HG03159 (cell line): ENCODE data around the gene GRB7.
"Not testable (repeated sequence)": the region's sequence is repeated elsewhere in the genome, so short reads cannot be mapped to it uniquely, and the experiment has no call there.

Experiments used
- ATAC-seq: cut with Tn5 transposase; IDR thresholded peaks from one replicate; pipeline ENCODE4 v1.9.1; 2021; ENCODE audit warnings: mild to moderate bottlenecking, moderate library complexity; ENCODE audit not compliant: unreplicated experiment

GRB7 gene

DNA sequence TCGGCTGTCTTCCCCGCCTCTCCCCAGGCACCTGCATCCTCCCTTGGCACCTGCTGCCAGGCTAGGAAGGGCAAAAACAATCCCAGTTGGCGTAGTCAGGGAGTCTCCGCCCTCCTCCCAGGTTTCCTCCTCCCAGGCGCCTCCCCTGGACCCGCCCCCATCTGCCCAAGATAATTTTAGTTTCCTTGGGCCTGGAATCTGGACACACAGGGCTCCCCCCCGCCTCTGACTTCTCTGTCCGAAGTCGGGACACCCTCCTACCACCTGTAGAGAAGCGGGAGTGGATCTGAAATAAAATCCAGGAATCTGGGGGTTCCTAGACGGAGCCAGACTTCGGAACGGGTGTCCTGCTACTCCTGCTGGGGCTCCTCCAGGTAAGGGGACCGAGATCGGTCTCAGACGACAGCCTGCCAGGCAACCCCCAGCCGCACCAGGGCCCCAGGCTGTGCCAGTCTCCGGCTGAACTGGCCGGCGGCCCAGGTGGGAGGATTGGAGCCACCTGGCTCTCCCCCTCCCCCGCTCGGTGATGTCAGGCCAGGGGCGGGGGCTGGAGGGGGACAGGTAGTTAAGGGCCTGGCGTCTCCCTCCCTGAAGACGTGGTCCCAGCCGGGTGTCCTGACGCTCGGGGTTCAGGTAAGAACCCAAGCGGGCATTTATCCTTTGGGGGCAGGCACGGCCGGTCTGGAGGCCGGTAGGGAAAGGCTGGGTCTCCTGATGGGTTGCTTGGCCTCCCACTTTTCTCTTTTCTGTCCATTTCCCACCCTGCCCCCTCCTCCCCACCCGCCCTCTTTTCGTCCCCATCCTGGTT lies at the start of gene GRB7:
Gene GRB7 (plus strand): TSS at position 179 of the 808 bp plus-strand sequence. CDS start 4,364 bp downstream, outside the sequence.
- ATAC-seq = no peak

DNA sequence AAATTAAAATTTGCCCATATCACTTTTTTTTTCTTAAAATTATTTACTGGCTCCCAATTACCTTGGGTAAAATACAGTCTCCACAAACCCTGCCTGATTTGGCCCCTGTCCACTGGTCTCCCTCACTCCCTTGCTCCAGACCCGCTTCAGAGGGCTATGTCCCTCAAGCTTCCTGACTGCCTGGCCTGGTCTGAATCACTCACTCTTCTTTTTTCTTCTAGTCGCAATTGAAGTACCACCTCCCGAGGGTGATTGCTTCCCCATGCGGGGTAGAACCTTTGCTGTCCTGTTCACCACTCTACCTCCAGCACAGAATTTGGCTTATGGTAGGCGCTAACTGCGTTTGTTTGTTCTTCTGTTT lies 49.3 kb upstream of the GRB7 start:
- no peak for ATAC-seq

DNA sequence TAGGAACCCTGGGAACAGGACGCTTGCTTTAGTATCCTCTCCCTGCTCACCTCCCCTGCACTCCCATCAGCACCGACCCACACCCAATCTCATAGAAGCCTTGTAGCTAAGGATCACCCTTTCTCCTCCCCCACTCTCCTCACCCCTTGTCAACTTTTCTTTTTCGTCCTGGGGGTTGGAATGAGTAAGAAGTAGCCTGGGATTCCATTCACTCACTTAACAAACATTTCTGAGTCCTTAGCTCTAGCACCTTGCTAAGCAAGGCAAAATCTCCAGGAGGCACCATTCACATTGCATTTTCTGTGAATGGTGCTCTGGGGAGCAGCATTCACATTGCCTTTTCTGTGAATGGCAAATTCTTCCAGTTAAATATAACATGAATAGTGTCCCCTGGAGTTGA lies 48.8 kb upstream of the GRB7 start:
- ATAC-seq = no peak

DNA sequence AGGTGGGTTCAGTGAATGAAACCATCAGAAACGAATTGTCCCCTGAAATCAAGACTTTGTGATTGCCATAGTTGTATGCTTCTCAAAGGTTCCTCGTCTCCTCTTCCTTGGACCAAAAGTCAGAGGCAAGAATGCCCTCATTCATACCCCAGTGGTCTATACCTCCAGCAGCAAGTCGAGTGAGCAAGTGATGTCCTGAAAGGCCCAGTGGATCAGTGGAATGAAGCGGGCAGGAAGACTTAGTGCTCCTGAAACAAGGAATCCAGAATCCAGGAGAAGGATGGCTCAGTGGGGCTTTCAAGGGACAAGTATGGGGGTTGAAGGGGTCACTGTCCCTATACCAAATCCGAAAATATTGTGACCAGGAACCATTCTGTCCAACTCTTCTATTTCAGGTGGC lies 43.1 kb upstream of the GRB7 start:
- no peak for ATAC-seq

DNA sequence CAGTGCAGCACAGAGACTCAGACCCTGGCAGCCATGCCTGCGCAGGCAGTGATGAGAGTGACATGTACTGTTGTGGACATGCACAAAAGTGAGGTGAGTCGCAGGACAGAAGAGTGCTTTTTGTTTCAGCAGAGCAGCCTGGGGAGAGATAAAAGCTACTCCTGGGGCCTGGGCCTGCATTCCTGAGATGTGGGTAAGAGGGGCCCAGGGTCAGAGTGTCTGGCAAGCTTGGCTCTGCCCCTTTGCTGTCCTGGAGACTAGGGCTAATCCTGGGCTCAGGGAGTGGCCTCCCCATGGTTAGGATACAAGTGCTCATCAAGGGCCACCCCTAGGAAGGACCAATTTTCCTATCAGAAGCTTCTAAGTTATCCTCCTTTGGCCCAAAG lies 42.7 kb upstream of the GRB7 start:
- ATAC-seq = no peak

DNA sequence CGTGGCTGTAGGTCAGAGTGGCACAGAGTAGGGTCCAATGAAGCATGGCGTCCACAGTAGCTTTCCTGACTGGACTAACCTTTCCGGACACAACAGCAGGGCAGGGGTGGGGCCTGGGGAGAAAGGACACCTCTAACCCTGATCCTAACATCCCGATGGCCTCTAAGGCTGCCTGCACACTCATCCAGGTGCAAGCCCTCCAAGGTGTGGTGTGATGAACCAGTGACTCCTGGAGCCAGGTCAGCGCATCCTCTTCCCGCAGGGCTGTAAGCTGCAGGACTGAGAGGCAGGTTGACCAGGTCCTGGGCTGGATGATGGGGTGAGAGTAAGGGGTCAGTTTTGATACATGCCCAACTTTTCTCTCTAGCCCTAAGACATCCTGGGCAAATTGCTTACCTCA lies 41.0 kb upstream of the GRB7 start:
- ATAC-seq = no peak

DNA sequence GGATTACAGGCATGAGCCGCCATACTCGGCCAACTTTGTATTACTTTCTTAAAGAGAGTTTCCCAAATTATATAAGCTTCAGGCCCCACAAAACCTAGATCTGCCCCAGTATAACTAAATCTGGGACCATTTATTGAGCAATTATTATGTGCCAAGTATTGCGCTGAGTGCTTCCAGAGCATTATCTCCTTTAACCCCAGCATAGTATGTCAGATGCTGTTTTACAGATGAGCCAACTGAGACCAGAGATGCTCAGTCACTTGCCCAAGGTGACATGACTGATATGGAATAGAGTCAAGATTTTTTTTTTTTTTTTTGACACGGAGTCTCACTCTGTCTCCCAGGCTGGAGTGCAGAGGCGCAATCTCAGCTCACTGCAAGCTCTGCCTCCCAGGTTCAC lies 39.8 kb upstream of the GRB7 start:
- no peak for ATAC-seq

DNA sequence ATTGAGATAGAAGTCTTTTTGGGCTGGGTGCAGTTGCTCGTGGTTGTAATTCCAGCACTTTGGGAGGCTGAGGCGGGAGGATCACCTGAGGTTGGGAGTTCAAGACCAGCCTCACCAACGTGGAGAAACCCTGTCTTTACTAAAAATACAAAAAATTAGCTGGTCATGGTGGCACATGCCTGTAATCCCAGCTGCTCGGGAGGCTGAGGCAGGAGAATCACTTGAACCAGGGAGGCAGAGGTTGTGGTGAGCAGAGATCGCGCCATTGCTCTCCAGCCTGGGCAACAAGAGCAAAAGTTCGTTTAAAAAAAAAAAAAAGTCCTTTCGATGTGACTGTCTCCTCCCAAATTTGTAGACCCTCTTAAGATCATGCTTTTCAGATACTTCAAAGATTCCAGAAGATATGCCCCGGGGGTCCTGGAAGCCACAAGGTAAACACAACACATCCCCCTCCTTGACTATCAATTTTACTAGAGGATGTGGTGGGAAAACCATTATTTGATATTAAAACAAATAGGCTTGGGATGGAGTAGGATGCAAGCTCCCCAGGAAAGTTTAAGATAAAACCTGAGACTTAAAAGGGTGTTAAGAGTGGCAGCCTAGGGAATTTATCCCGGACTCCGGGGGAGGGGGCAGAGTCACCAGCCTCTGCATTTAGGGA lies 38.5 kb upstream of the GRB7 start:
- not testable (repeated sequence) for ATAC-seq

DNA sequence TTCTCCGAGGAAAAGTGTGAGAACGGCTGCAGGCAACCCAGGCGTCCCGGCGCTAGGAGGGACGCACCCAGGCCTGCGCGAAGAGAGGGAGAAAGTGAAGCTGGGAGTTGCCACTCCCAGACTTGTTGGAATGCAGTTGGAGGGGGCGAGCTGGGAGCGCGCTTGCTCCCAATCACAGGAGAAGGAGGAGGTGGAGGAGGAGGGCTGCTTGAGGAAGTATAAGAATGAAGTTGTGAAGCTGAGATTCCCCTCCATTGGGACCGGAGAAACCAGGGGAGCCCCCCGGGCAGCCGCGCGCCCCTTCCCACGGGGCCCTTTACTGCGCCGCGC lies 38.0 kb upstream of the GRB7 start, which contains the start of gene ERBB2:
Gene ERBB2 (plus strand): TSS at position 247 of the 330 bp plus-strand sequence. CDS start 175 bp downstream, outside the sequence.
- no peak for ATAC-seq

DNA sequence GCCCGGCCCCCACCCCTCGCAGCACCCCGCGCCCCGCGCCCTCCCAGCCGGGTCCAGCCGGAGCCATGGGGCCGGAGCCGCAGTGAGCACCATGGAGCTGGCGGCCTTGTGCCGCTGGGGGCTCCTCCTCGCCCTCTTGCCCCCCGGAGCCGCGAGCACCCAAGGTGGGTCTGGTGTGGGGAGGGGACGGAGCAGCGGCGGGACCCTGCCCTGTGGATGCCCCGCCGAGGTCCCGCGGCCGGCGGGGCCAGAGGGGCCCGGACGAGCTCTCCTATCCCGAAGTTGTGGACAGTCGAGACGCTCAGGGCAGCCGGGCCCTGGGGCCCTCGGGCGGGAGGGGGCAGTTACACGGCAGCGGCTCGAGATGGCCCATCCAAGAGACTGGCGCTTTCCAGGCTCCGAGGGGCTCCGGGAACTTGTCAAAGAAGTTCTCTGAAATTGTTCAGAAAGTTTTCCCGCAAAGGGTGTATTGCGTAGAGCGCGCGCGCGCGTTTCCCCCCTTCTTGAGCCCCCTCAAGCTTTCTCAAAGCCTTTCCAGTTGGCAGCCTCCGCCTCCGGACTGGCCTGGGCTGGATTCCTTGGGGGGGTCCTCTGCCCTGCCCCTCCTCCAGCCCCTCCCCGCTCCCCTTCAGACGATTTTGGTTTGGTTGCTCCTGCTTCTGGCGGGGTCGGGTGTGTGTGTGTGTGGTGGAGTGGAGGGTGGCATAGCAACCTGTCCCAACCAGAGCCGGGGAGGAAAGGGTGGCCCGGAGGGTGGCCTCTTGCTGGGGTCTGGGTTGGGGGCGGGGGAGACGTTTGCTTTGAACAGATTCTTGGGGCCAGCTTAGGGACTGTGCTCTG lies 37.4 kb upstream of the GRB7 start:
- ATAC-seq = no peak

DNA sequence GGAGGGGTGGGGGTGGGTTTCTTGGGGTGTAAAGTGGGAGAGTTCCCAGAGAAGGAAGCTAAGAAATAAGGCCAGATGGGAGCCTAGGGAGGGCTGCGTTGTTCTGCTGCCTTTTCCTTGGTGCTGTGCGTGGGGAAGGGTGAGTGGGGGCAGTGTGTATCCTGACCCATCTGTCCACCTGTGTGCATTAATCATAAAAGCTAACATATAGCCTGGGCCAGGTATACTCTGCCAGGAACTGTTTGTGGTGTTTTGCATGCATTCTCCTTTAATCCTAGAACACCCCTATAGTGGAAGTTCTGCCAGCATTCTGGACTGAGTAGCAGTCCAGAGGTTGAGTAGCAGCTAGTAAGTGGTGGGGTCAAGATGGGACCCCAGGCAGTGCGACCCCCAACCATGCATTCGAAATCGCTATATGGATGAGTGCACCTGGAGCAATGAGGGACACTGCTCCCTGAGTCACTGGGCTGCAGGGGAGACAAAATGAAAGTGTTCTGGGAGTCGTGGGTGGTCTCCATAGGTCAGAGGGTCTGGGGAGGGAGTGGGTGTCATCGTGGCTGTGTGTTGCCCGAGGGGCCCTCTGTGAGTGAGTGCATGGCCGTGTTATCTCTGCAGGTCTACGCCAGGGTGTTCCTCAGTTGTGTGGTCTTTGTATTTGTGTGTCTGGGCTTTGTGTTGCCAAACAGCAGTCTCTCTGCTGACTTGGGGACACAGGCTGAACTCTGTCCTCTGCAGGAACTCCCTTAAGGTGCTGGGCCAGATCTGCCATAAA lies 36.5 kb upstream of the GRB7 start:
- ATAC-seq = no peak

DNA sequence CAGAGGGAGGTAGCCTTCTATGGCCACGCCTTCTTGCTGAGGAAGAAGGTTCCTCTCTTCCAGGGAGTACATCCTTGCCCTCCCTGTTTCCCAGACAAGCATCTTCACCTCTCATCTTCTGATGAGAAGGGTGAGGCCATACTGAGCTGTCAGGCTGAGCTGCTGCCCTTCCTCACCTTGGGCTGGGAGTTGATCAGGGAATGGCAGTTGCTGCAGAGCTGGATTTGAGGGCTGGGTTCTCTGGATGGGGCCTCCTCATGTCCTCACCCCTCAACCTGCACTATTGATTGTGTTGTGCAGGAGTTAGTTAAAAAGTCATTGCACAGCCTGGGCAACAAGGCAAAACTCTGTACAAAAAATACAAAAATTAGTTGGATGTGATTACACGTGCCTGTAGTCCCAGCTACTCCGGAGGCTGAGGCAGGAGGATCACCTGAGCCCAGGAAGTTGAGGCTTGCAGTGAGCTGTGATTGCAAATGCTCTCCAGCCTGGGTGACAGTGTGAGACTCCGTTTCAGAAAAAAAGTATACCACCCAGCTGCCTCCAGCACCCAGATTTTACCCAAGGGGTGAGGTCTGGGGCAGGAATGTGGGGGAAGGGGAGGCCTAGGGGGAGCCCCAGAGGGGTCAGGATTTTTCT lies 35.8 kb upstream of the GRB7 start:
- ATAC-seq = no peak

DNA sequence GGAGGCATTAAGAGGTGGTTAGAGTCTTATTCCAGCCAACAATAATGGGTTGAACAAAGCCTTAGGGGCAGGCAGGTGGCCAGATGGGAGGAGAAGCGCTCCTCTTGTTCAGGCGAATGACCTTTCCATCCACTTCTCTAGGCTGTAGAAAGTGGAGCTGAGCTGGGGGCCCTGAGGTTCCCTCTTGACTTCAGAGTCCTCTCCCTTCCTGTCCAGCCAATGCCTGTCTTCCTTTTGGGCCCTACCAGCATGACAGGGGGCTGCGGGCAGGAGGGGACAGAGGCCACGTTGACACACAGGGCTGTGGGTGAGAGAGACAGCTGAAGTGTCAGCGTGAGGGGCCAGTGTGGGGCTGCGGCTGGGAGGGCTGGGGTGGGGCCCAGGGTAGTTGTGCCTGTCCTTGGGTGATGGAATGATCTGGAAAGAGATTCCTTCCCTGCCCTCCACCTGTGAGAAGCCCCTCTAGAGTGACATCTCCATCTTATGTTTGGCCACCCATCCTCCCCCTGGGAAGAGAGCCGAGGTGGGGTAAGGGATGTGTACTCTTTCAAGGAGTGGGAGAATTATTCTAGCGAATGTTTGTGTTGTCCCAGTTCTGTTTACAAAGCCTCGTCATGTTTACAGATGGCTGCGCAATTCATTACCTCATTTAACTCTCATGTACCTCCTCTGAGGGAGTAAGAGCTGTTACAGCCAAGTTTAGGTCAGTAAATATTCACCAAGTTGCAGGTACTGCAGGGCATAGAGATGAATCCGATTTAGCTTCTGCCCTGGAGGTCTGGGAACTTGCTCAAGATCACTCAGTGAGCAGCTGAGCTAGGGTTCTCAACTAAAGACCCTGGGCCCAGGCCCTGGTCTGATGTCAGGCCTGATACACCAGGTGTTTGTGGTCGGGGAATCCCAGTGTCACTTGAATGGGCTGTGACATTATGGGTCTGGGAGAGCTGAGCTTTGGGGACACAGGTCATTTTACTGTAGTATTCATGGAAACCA lies 34.5 kb upstream of the GRB7 start:
- ATAC-seq = no peak

DNA sequence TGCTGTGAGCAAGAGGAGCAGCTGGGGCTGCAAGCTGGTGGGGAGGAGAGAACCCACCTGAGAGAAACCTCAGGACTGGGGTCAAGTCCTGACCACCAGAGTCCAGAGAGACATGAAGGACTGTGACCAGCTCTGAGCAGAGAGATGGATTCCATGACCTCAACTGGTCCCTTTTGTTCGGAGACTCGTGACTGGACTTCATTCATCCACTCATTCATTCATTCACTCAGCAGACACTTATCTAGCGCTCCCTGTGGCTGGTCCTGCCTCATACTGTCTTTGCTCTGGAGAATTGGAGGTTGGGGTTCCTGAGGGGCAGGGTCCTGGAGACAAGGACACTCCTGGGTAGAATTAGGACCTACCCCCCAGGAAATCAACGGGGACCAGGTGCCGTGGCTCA lies 33.8 kb upstream of the GRB7 start:
- no peak for ATAC-seq

DNA sequence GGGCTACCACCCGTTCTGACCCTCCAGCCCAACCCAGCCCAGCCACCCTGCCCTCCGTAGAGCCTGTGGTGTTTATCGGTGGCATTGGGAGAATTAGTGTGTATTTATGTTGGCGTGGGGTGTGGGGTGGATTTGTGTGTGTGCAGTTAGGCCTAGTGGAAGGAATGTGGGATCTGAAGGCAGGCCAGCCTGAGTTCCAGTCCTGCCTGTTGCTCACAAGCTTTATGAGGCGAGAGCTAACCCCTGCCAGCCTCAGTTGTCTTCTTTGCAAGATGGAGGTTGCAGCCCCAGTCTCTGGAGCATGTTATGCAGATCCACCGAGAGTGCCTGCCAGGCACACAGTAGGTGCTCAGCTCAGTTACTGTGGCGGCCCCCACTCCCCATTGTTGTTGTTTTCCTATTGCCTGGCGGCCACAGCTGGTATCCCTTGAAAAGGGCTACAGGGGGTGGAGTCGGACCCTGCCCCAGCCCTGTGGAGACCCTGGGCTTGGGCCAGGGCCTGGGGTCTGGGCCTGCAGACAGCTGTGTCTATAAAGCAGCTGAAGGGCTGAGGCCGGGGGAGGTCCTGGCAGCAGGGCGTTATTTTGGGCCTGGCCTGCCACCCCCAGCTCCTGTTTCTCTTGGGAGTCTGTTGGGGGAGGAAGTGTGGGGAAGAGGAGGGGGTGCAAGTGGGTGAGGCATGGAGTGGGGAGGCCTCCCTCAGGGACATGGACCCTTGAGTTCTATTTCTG lies 32.8 kb upstream of the GRB7 start:
- no peak for ATAC-seq

DNA sequence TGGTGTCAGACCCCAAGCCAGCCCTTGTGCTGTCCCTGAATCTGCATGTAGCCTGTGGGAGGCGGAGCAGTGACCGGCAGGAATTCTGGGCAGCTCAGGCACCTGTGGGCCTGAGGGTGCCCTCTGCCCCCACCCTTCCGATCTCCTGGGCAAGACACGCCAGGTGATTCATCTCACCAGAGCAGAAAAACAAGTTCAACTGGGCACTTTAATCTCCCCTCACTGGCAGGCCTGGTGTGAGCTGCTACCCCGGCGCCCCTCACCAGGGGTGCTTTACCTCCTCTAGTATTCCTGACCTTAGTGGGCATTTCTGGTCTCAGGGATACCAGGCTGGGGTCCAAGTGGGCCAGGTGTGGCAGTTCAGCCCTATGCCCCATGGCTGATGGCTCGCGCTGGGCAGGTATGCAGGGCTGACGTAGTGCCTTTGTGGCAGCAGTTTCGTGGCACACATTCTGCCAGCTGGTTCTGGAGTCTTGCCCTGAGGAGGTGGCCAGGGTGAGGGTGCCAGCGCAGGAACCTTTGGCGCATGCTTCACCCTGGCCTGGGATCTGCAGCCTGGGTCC lies 31.9 kb upstream of the GRB7 start:
- ATAC-seq = no peak

DNA sequence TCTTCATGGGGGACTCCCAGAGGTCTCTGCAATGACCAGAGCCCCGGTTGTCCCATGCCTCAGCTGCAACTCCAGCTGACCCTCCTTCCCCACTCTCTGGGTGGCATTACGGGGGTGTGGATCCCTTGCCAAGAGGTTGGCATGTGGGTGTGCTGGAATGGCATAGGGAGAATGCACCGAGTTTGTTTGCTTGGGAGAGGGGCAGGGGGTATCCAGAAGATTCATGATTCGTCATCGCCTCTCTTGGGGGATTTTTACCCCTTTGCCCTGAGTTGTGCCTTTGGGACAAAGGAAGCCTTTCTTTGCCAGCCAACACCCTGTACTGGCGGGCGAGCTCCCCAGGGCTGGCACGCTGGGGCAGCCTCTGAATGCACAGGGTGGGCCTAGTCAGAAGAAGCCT lies 31.4 kb upstream of the GRB7 start:
- no peak for ATAC-seq

DNA sequence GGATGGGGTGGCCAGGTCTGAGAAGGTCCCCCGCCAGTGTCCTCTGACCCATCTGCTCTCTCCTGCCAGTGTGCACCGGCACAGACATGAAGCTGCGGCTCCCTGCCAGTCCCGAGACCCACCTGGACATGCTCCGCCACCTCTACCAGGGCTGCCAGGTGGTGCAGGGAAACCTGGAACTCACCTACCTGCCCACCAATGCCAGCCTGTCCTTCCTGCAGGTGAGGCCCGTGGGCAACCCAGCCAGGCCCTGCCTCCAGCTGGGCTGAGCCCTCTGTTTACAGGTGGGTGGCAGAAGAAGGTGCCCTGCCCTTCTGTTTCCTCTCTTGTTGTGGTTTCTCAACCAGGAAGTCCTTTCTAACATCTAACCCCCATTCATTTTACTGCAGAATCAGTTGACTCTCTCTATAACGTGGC lies 30.8 kb upstream of the GRB7 start:
- ATAC-seq = no peak
